ENCODE measurements around the gene CHSY1. TPM values are rescaled to one million over a fixed set of nuclear protein-coding genes. Genes with fewer than 3 reads are reported as not detected.
A peak's percentile ranks its signal among the peaks of the same experiment; 100 is the strongest.

Gene CHSY1
- total and polyA plus RNA-seq, 2 of the 4 experiments (the other 2 are of a cell fraction): 40.9 to 53.2 TPM

DNA sequence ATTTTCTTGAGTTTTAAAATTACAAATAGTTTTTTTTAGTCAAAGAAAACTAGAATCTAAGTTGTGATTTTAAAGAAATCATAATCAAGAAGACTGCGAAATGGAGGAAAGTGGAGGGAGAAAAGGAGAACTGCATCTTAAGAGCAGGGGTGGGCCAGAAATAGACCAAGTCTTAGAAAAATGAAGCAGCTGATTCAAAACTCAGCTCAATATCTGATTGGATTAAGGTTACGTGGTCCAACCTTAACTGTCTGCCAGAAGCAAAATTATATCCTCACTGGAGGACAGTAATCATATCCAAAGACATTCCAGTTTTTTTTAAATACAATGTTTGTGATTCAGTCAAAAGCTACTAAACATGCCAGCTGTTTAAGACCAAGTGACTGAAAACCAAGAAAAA, 41.4 kb downstream of the CHSY1 start:
- TF ChIP-seq NFE2L2 (IDR thresholded peaks at IDR 0.05; ENCODE audit: low read depth, low read length): no peak
- TF ChIP-seq CEBPB (IDR thresholded peaks at IDR 0.05; ENCODE audit: low read depth, low read length): no peak
- no peak for TF ChIP-seq MAFK (IDR thresholded peaks at IDR 0.05; ENCODE audit: low read depth, low read length)
- peak; percentile 29 for DNase-seq
- POLR2A ChIA-PET (ENCODE audit: unreplicated experiment): no interaction called here
- Histone ChIP-seq H3K79me1 (ENCODE audit: low read depth in 1 of 2, low read length in 2 of 2) (peaks cover 0 to 54% of the 10 kb centered on the region in 2 experiments; a peak in 2 of 4 replicates), H3K14ac (replicated peaks; ENCODE audit: low read depth, low read length) (no peak overlapping the region), H3K56ac (ENCODE audit: extremely low read depth, insufficient read depth, low read length) (no peak overlapping the region), H2BK20ac (ENCODE audit: low read depth, low read length) (no peak overlapping the region), H2BK15ac (ENCODE audit: low read depth, low read length) (no peak overlapping the region), H4K8ac (ENCODE audit: low read depth in 2 of 2, low read length in 2 of 2) (no peak overlapping the region), H3K4me2 (ENCODE audit: low read depth, low read length) (no peak overlapping the region), H3K27ac (ENCODE audit: insufficient read depth, low read length) (no peak overlapping the region), H2AK5ac (ENCODE audit: low read depth, low read length) (no peak overlapping the region), H3K4me1 (ENCODE audit: control insufficient read depth, insufficient read depth, low read length) (peaks cover 11% of the 10 kb centered on the region), H4K20me1 (ENCODE audit: insufficient read depth, low read length) (peaks cover 72% of the 10 kb centered on the region), H3K36me3 (ENCODE audit: control insufficient read depth, insufficient read depth, low read length) (peaks cover 10% of the 10 kb centered on the region), H3K23ac (ENCODE audit: low read depth, low read length) (no peak overlapping the region), H3K4ac (ENCODE audit: low read depth, low read length) (no peak overlapping the region), H3K4me3 (ENCODE audit: insufficient read depth, low read depth, low read length) (no peak overlapping the region), H4K5ac (ENCODE audit: low read depth, low read length) (no peak overlapping the region), H4K91ac (ENCODE audit: insufficient read depth, low read depth, low read length) (no peak overlapping the region), H3K9ac (ENCODE audit: low read depth, low read length) (no peak overlapping the region), H3K9me1 (ENCODE audit: insufficient read depth, low read length) (peaks cover 7% of the 10 kb centered on the region), H2BK5ac (ENCODE audit: low read depth, low read length, poor library complexity, severe bottlenecking) (no peak overlapping the region), H3K9me3 (ENCODE audit: control insufficient read depth, insufficient read depth, low read length) (no peaks in the 10 kb centered on the region), H3K27me3 (ENCODE audit: control insufficient read depth, insufficient read depth, low read length) (no peaks in the 10 kb centered on the region), H2BK120ac (ENCODE audit: low read depth, low read length) (no peak overlapping the region), H2AK9ac (replicated peaks; ENCODE audit: low read depth, low read length, poor library complexity) (no peak overlapping the region), H2AFZ (replicated peaks; ENCODE audit: low read length, poor library complexity) (no peak overlapping the region), H3K18ac (ENCODE audit: low read depth, low read length) (no peak overlapping the region)
- in situ Hi-C loops (cut with MboI; ENCODE audit: low sequenced_read_pairs) (no loop called here), dilution Hi-C loops (cut with HindIII; ENCODE audit: low sequenced_read_pairs, unreplicated experiment) (no loop called here), intact Hi-C loops (cut with micrococcal nuclease) (no loop called here)
- BruUV-seq (replicated peaks): no TSS peak
- peak; percentile 32; the same call in 1 of the 2 replicates for ATAC-seq (ENCODE audit: low read depth)
- CTCF ChIA-PET: interaction anchor here (0.6 kb wide), 1 partner anchor 47 kb away, joined by 5 read pairs; no protein-coding TSS in a partner anchor
- WGBS, 2 experiments (ENCODE audit: extremely low coverage in 2 of 2, insufficient read length in 1 of 2): no CpG with 5 or more reads among the region's 2 CpGs
